Retinal pigment epithelial cell (primary cell): ENCODE measurements around the gene SART1.

Experiments
- DNase-seq: peaks from one replicate; pipeline ENCODE4 v3.0.0-alpha.2; 2010; ENCODE audit warnings: low read depth
- H3K4me3 ChIP-seq: 2 replicates; pipeline ENCODE4 v1.5.1; 2011; ENCODE audit warnings: mild to moderate bottlenecking, low read length, control low read depth, moderate library complexity
- CTCF ChIP-seq: conservative IDR thresholded peaks from 2 replicates; pipeline ENCODE4 v1.5.1; 2011; ENCODE audit warnings: low read depth, low read length, control low read depth, inconsistent platforms

Gene SART1

GRCh38 chr11:65961267-65962140 is at the start of gene SART1:
Gene SART1 (plus strand): TSS chr11:65961734. CDS start chr11:65961781, 47 bp downstream.
- TF ChIP-seq CTCF: no peak
- peak within 1 kb of the TSS; percentile 87 for H3K4me3 ChIP-seq
- DNase-seq: peak; percentile 92

GRCh38 chr11:65912845-65913244 is 48.7 kb upstream of the SART1 start:
- no peak for DNase-seq
- H3K4me3 ChIP-seq: no peak overlapping the region
- no peak for TF ChIP-seq CTCF

- no peak for DNase-seq
- no peak overlapping the region for H3K4me3 ChIP-seq
- TF ChIP-seq CTCF: no peak
These were observed 46.3 kb upstream of the SART1 start for GRCh38 chr11:65915101-65915820.

- DNase-seq: peak; percentile 94
- TF ChIP-seq CTCF: no peak
- H3K4me3 ChIP-seq: peak overlapping the region; percentile 23
These were observed 45.7 kb upstream of the SART1 start for GRCh38 chr11:65915821-65916251.

- DNase-seq: no peak
- TF ChIP-seq CTCF: no peak
- peak overlapping the region; percentile 23 for H3K4me3 ChIP-seq
These were observed 45.1 kb upstream of the SART1 start for GRCh38 chr11:65916391-65916790.

GRCh38 chr11:65917077-65917433 is 44.5 kb upstream of the SART1 start:
- no peak for TF ChIP-seq CTCF
- no peak for DNase-seq
- H3K4me3 ChIP-seq: no peak overlapping the region
